SH-SY5Y (cell line): ENCODE data around the gene TNS1.

Source experiments
- GATA2 ChIP-seq: IDR thresholded peaks from 2 replicates; pipeline ENCODE4 v1.6.1; 2011; ENCODE audit warnings: mild to moderate bottlenecking, low read depth, low read length
- GATA3 ChIP-seq: IDR thresholded peaks from 2 replicates; pipeline ENCODE4 v1.6.1; 2011; ENCODE audit warnings: low read depth, mild to moderate bottlenecking, low read length, moderate library complexity

DNA sequence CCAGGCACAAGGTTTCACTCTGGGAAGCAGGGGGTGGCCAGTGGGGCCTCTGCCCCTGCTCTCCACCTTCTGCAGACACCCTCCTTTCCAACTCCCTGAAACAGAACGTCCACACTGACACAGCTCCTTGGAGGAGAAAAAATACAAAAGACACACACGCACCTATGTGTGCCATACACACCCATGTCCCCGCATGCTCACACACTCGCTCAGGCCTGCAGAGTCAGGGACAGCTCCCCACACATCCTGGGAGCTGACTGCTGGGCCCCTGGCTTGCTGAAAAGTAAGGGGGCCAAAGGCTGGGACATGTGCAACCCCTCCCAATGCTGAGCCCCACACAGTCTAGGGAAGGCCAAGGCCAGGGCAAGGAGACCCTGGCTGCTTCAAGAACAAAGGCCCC, 200.5 kb downstream of the TNS1 start:
- TF ChIP-seq GATA2 (no peak), GATA3 (no peak)
